ENCODE data around the gene RPL27.
"Not testable (repeated sequence)": the region's sequence is repeated elsewhere in the genome, so short reads cannot be mapped to it uniquely, and the experiment has no call there.

The RPL27 gene

GRCh38 chr17:42997984-42998938 is at the start of gene RPL27:
Gene RPL27, plus strand, starts transcription at chr17:42998419. Its CDS starts 332 bp downstream, at chr17:42998751.
- DNase-seq, result peak; percentile 100

- DNase-seq, result no peak
Measured at GRCh38 chr17:42950044-42950783, 48.0 kb upstream of the RPL27 start.

- no peak for DNase-seq
Measured at GRCh38 chr17:42953669-42954068, 44.5 kb upstream of the RPL27 start.

- DNase-seq, result peak; percentile 97
Measured at GRCh38 chr17:42964161-42964932, 33.9 kb upstream of the RPL27 start, which contains the start of gene AARSD1. Gene AARSD1, minus strand, starts transcription at chr17:42964454. Its CDS starts 14 bp downstream, at chr17:42964440.

GRCh38 chr17:42967925-42968324 is 30.3 kb upstream of the RPL27 start:
- no peak for DNase-seq

- DNase-seq, result no peak
Measured at GRCh38 chr17:42969001-42969581, 29.1 kb upstream of the RPL27 start.

- no peak for DNase-seq
Measured at GRCh38 chr17:42971589-42971988, 26.6 kb upstream of the RPL27 start.

GRCh38 chr17:42973323-42973722 is 24.9 kb upstream of the RPL27 start:
- not testable (repeated sequence) for DNase-seq

GRCh38 chr17:42975265-42975664 is 23.0 kb upstream of the RPL27 start:
- DNase-seq, result no peak

- not testable (repeated sequence) for DNase-seq
Measured at GRCh38 chr17:42975701-42976100, 22.5 kb upstream of the RPL27 start.

GRCh38 chr17:42979511-42980273 is 18.5 kb upstream of the RPL27 start, which contains the start of gene PTGES3L:
Gene PTGES3L, minus strand, starts transcription at chr17:42980080. Its CDS starts 27 bp downstream, at chr17:42980053.
- peak; percentile 73 for DNase-seq

GRCh38 chr17:42980274-42980765 is 17.9 kb upstream of the RPL27 start, which contains the start of gene RUNDC1:
Gene RUNDC1, plus strand, starts transcription at chr17:42980565. Its CDS starts 12 bp downstream, at chr17:42980577.
- DNase-seq, result peak; percentile 96

- DNase-seq, result peak; percentile 65
Measured at GRCh38 chr17:42980766-42981397, 17.3 kb upstream of the RPL27 start.

- DNase-seq, result no peak
Measured at GRCh38 chr17:42982266-42982665, 16.0 kb upstream of the RPL27 start.

GRCh38 chr17:42985225-42985624 is 13.0 kb upstream of the RPL27 start:
- DNase-seq, result no peak

- no peak for DNase-seq
Measured at GRCh38 chr17:42989141-42989540, 9.1 kb upstream of the RPL27 start.

GRCh38 chr17:42989726-42990652 is 8.2 kb upstream of the RPL27 start:
- no peak for DNase-seq

- DNase-seq, result no peak
Measured at GRCh38 chr17:42991471-42991870, 6.7 kb upstream of the RPL27 start.

GRCh38 chr17:42992872-42993271 is 5.3 kb upstream of the RPL27 start:
- no peak for DNase-seq

- DNase-seq, result not testable (repeated sequence)
Measured at GRCh38 chr17:42993913-42994312, 4.3 kb upstream of the RPL27 start.
